Measurements from ENCODE around the gene ATP11C. TPM values are rescaled to one million over a fixed set of nuclear protein-coding genes. Genes with fewer than 3 reads are reported as not detected.

The ATP11C gene
- polyA plus RNA-seq, 3 donors = 1.6 to 6.7 (median 2.5) TPM

DNA sequence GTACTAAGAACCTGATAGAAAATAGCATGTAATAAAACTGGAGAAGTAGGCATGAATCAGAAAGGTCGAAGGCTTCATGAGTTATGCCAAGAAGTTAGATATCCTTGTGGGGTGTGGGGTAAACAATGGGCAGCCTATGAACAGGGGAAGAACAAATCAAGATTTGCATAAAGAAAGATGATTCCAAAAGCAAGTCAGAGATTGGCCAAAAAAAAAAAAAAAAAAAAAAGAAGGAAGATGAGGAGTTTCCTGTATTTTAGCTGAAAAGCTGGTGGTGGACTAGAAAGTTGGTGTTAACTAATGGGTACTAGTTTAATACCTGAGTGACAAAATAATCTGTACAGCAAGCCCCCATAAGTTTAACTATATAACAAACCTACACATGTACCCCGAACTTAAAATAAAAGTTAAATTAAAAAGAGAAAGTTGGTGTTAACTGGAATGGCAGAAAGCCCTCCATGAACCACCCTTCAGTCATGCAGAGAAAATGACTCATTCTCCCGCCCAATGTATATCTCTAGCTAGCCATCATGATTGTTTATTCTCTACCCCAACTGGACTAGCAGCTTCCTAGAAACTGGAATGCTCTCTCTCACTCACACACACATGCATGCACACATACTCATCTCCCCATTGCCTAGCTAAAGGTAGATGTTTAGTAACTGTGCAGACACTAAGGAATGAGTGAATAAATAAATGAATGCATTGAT, 41.7 kb downstream of the ATP11C start:
- H3K4me3 ChIP-seq (replicated peaks in 1 of 3; ENCODE audit: low read depth in 2 of 3, low read length in 3 of 3) = no peak overlapping the region
- H3K9me3 ChIP-seq (replicated peaks in 1 of 2; ENCODE audit: control insufficient read depth in 1 of 2, insufficient read depth in 1 of 2, low read length in 2 of 2) = no peaks in the 10 kb centered on the region
- H3K9ac ChIP-seq (ENCODE audit: insufficient read depth, low read length, poor library complexity, severe bottlenecking) = no peak overlapping the region
- no peaks in the 10 kb centered on the region for H3K79me2 ChIP-seq (ENCODE audit: insufficient read depth, low read length)
- H3K27me3 Mint-ChIP-seq (ENCODE audit: low read depth in 3 of 3) = no peaks in the 10 kb centered on the region
- H3K36me3 ChIP-seq (replicated peaks in 1 of 2; ENCODE audit: control insufficient read depth in 1 of 2, insufficient read depth in 2 of 2, low read length in 2 of 2) = no peaks in the 10 kb centered on the region
- H3K4me2 ChIP-seq (replicated peaks; ENCODE audit: extremely low read depth, low read length, poor library complexity, severe bottlenecking) = no peak overlapping the region
- peaks cover 26% of the 10 kb centered on the region for H4K20me1 ChIP-seq (ENCODE audit: insufficient read depth, low read length)
- intact Hi-C loops (cut with micrococcal nuclease) = no loop called here
- H3K27ac Mint-ChIP-seq = no peak overlapping the region
- H3K27me3 ChIP-seq (ENCODE audit: control insufficient read depth in 2 of 2, insufficient read depth in 2 of 2, low read length in 2 of 2) = no peaks in the 10 kb centered on the region
- H2AFZ ChIP-seq (ENCODE audit: insufficient read depth, low read depth, low read length, poor library complexity, severe bottlenecking) = no peak overlapping the region
- no peak overlapping the region for H3K4me3 Mint-ChIP-seq
- DNase-seq = peak in 1 of 3 donors; percentile 5
- H3K4me1 ChIP-seq (ENCODE audit: control insufficient read depth in 1 of 2, insufficient read depth in 2 of 2, low read length in 2 of 2) = no peaks in the 10 kb centered on the region
- H3K27ac ChIP-seq (ENCODE audit: low read depth in 1 of 2, low read length in 2 of 2) = no peak overlapping the region
- peaks cover 0 to under 1% of the 10 kb centered on the region in 2 donors for H3K36me3 Mint-ChIP-seq
- peaks cover 0 to 2% (median 0%) of the 10 kb centered on the region in 7 donors for H3K9me3 Mint-ChIP-seq
- 100% methylated on average over 1 of the region's 3 CpGs for WGBS (ENCODE audit: insufficient coverage)
- peaks cover 18% of the 10 kb centered on the region for H3K4me1 Mint-ChIP-seq
- TF ChIP-seq, protein P1, sequence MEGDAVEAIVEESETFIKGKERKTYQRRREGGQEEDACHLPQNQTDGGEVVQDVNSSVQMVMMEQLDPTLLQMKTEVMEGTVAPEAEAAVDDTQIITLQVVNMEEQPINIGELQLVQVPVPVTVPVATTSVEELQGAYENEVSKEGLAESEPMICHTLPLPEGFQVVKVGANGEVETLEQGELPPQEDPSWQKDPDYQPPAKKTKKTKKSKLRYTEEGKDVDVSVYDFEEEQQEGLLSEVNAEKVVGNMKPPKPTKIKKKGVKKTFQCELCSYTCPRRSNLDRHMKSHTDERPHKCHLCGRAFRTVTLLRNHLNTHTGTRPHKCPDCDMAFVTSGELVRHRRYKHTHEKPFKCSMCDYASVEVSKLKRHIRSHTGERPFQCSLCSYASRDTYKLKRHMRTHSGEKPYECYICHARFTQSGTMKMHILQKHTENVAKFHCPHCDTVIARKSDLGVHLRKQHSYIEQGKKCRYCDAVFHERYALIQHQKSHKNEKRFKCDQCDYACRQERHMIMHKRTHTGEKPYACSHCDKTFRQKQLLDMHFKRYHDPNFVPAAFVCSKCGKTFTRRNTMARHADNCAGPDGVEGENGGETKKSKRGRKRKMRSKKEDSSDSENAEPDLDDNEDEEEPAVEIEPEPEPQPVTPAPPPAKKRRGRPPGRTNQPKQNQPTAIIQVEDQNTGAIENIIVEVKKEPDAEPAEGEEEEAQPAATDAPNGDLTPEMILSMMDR (IDR thresholded peaks at IDR 0.05) = no peak

DNA sequence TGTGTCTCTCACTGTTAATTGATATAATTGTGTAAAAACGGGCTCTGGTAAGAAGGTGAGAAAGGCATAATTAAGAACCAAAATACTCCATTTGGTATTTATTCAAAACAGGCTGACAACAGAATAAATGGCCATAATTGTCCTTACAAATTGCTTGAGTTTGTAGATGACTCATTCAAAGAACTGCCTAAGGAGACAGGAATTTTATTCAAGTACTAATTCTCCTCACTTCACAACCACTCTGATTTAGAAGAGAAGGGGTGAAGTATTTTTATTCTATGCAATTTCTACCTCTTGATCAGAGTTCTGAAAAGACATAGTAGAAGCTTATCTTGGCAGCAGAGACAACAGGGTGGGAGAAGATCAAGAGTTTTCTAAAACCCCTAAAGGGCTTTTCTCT, 43.1 kb downstream of the ATP11C start:
- H3K4me1 ChIP-seq (ENCODE audit: control insufficient read depth in 1 of 2, insufficient read depth in 2 of 2, low read length in 2 of 2) = no peaks in the 10 kb centered on the region
- no peak overlapping the region for H3K4me2 ChIP-seq (replicated peaks; ENCODE audit: extremely low read depth, low read length, poor library complexity, severe bottlenecking)
- H3K27me3 Mint-ChIP-seq (ENCODE audit: low read depth in 3 of 3) = no peaks in the 10 kb centered on the region
- no peaks in the 10 kb centered on the region for H3K9me3 ChIP-seq (replicated peaks in 1 of 2; ENCODE audit: control insufficient read depth in 1 of 2, insufficient read depth in 1 of 2, low read length in 2 of 2)
- no peak overlapping the region for H3K4me3 ChIP-seq (replicated peaks in 1 of 3; ENCODE audit: low read depth in 2 of 3, low read length in 3 of 3)
- no peaks in the 10 kb centered on the region for H3K36me3 Mint-ChIP-seq
- intact Hi-C loops (cut with micrococcal nuclease) = no loop called here
- H3K36me3 ChIP-seq (replicated peaks in 1 of 2; ENCODE audit: control insufficient read depth in 1 of 2, insufficient read depth in 2 of 2, low read length in 2 of 2) = no peaks in the 10 kb centered on the region
- H3K27ac ChIP-seq (ENCODE audit: low read depth in 1 of 2, low read length in 2 of 2) = no peak overlapping the region
- peaks cover 18% of the 10 kb centered on the region for H3K4me1 Mint-ChIP-seq
- H2AFZ ChIP-seq (ENCODE audit: insufficient read depth, low read depth, low read length, poor library complexity, severe bottlenecking) = no peak overlapping the region
- H3K27ac Mint-ChIP-seq = no peak overlapping the region
- DNase-seq = no peak
- H3K27me3 ChIP-seq (ENCODE audit: control insufficient read depth in 2 of 2, insufficient read depth in 2 of 2, low read length in 2 of 2) = no peaks in the 10 kb centered on the region
- TF ChIP-seq, protein P1 (IDR thresholded peaks at IDR 0.05) = no peak
- peaks cover 26% of the 10 kb centered on the region for H4K20me1 ChIP-seq (ENCODE audit: insufficient read depth, low read length)
- no peak overlapping the region for H3K4me3 Mint-ChIP-seq
- H3K9me3 Mint-ChIP-seq = peaks cover 0 to 2% (median 0%) of the 10 kb centered on the region in 7 donors
- no CpG with 5 or more reads among the region's 1 CpG for WGBS (ENCODE audit: insufficient coverage)
- no peaks in the 10 kb centered on the region for H3K79me2 ChIP-seq (ENCODE audit: insufficient read depth, low read length)
- no peak overlapping the region for H3K9ac ChIP-seq (ENCODE audit: insufficient read depth, low read length, poor library complexity, severe bottlenecking)
